Panc1 (cell line): ENCODE data around the gene ATP6V1D. TPM values are rescaled to one million over a fixed set of nuclear protein-coding genes. Genes with fewer than 3 reads are reported as not detected.

ENCODE experiments used
- ATAC-seq: fragments of 200-7000 bp; cut with Tn5 transposase; 2 replicates; pipeline ENCODE4 v1.9.1; 2020; ENCODE audit warnings: mild to moderate bottlenecking, moderate library complexity
- BruUV-seq: library from RNA; stranded (reverse); fragments of 400-500 nt; replicated peaks from 2 replicates; lab custom pipeline; 2021; lab: Mats Ljungman, UMichigan
- CTCF ChIA-PET: fragments of 300-600 bp; sonication (Branson Sonifier 250); formaldehyde crosslinking; loops from one replicate; lab custom pipeline; 2022; ENCODE audit warnings: antibody characterized with exemption; lab: Charles Lee
- POLR2A ChIA-PET: fragments of 300-600 bp; sonication (Branson Sonifier 250); formaldehyde crosslinking; loops from one replicate; lab custom pipeline; 2022; ENCODE audit warnings: antibody characterized with exemption; lab: Charles Lee
- DNase-seq: peaks from one replicate; pipeline ENCODE4 v3.0.0-alpha.2; 2010; ENCODE audit warnings: low read depth, low spot score
- H3K27ac ChIP-seq: 2 replicates; pipeline ENCODE4 v1.5.1; 2011; ENCODE audit warnings: mild to moderate bottlenecking, low read length, inconsistent platforms
- H3K27me3 ChIP-seq: fragments of 200-500 bp; sonication (Bioruptor generic); 2 replicates; pipeline ENCODE4 v1.6.0; 2014; ENCODE audit warnings: low read length, inconsistent platforms; ENCODE audit not compliant: control insufficient read depth, insufficient read depth
- H3K36me3 ChIP-seq: fragments of 200-500 bp; sonication (Bioruptor generic); 2 replicates; pipeline ENCODE4 v1.5.1; 2014; ENCODE audit warnings: inconsistent platforms, mild to moderate bottlenecking, low read length, moderate library complexity; ENCODE audit not compliant: control insufficient read depth, insufficient read depth
- H3K4me1 ChIP-seq: 2 replicates; pipeline ENCODE4 v1.5.1; 2011; ENCODE audit warnings: inconsistent platforms, mild to moderate bottlenecking, low read length, moderate library complexity; ENCODE audit not compliant: control insufficient read depth, insufficient read depth
- H3K4me3 ChIP-seq, 2 experiments: 2 replicates each; pipeline ENCODE4 v1.5.1; 2011 to 2012; ENCODE audit warnings: low read depth in 2 of 2, low read length in 2 of 2, mild to moderate bottlenecking in 2 of 2, inconsistent platforms in 1 of 2, moderate library complexity in 1 of 2
- H3K9me3 ChIP-seq: fragments of 200-500 bp; sonication (Bioruptor generic); 2 replicates; pipeline ENCODE4 v1.5.1; 2014; ENCODE audit warnings: low read depth, mild to moderate bottlenecking, inconsistent platforms, low read length, moderate library complexity; ENCODE audit not compliant: control insufficient read depth, insufficient read depth
- POLR2AphosphoS5 ChIP-seq: IDR thresholded peaks from 2 replicates; pipeline ENCODE4 v1.6.1; 2012; ENCODE audit warnings: mild to moderate bottlenecking, low read depth, low read length, moderate library complexity
- SIN3A ChIP-seq: IDR thresholded peaks from 2 replicates; pipeline ENCODE4 v1.6.1; 2012; ENCODE audit warnings: low read depth, mild to moderate bottlenecking, low read length, moderate library complexity, borderline replicate concordance; ENCODE audit not compliant: insufficient read depth
- TCF7L2 ChIP-seq: IDR thresholded peaks from 2 replicates; pipeline ENCODE4 v1.6.1; 2011; ENCODE audit warnings: mild to moderate bottlenecking, low read depth, low read length, inconsistent platforms
- in situ Hi-C: cut with HindIII; loops from 2 replicates; pipeline ENCODE4 v1.10.0; 2016; ENCODE audit warnings: low sequenced_read_pairs, low pct_unique_long_range_greater_than_20kb
- intact Hi-C: fragments of 100-400 bp; cut with micrococcal nuclease; formaldehyde crosslinking; loops from one replicate; pipeline ENCODE4 v1.10.0; 2022; ENCODE audit not compliant: unreplicated experiment
- total RNA-seq: library from RNA; stranded (reverse); gene quantifications from one replicate; pipeline ENCODE4 v1.2.1, GENCODE V29; 2021; ENCODE audit not compliant: unreplicated experiment
- TF ChIP-seq, protein P1 (sequence below): fragments of 450-650 bp; IDR thresholded peaks from 2 replicates; pipeline ENCODE4 v1.5.1; 2017; ENCODE audit warnings: mild to moderate bottlenecking
- TF ChIP-seq, protein P2 (sequence below), 2 experiments: IDR thresholded peaks; 2 replicates each; pipeline ENCODE4 v1.6.1; 2011 to 2012; ENCODE audit warnings: low read depth in 2 of 2, control low read depth in 1 of 2, low read length in 1 of 2, mild to moderate bottlenecking in 1 of 2, moderate library complexity in 1 of 2; ENCODE audit not compliant: insufficient read depth in 1 of 2

Gene ATP6V1D
- total RNA-seq, 1 experiment from 2014 or later, result 68.6 TPM

DNA sequence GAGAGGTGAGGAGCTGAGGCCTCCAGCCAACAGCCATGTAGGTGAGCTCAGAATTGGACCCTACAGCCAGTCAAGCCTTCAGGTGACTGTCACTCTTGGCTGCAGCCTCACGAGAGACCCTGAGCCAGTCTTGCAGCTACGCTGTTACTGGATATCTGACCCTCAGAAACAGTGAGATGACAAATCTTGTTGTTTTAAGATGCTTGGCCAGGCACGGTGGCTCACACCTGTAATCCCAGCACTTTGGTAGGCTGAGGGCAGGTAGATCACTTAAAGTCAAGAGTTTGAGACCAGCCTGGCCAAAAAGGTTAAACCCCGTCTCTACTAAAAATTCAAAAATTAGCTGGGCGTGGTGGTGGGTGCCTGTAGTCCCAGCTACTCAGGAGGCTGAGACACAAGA lies 46.2 kb upstream of the ATP6V1D start:
- Histone ChIP-seq H3K4me3 (no peak overlapping the region), H3K27ac (no peak overlapping the region), H3K4me1 (peaks cover 3% of the 10 kb centered on the region; the same call in 1 of the 2 replicates), H3K9me3 (no peaks in the 10 kb centered on the region), H3K27me3 (no peaks in the 10 kb centered on the region), H3K36me3 (no peaks in the 10 kb centered on the region)
- DNase-seq (no peak), ATAC-seq (no peak)
- in situ Hi-C loops (no loop called here), intact Hi-C loops (no loop called here)
- ChIA-PET CTCF (no interaction called here), POLR2A (interaction anchor here (0.7 kb wide), 1 partner anchor 262 kb away, joined by 9 read pairs; no protein-coding TSS in a partner anchor)
- TF ChIP-seq TCF7L2 (no peak), SIN3A (no peak), POLR2AphosphoS5 (no peak)
- TF ChIP-seq, protein P1, sequence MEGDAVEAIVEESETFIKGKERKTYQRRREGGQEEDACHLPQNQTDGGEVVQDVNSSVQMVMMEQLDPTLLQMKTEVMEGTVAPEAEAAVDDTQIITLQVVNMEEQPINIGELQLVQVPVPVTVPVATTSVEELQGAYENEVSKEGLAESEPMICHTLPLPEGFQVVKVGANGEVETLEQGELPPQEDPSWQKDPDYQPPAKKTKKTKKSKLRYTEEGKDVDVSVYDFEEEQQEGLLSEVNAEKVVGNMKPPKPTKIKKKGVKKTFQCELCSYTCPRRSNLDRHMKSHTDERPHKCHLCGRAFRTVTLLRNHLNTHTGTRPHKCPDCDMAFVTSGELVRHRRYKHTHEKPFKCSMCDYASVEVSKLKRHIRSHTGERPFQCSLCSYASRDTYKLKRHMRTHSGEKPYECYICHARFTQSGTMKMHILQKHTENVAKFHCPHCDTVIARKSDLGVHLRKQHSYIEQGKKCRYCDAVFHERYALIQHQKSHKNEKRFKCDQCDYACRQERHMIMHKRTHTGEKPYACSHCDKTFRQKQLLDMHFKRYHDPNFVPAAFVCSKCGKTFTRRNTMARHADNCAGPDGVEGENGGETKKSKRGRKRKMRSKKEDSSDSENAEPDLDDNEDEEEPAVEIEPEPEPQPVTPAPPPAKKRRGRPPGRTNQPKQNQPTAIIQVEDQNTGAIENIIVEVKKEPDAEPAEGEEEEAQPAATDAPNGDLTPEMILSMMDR, result no peak
- TF ChIP-seq, protein P2, sequence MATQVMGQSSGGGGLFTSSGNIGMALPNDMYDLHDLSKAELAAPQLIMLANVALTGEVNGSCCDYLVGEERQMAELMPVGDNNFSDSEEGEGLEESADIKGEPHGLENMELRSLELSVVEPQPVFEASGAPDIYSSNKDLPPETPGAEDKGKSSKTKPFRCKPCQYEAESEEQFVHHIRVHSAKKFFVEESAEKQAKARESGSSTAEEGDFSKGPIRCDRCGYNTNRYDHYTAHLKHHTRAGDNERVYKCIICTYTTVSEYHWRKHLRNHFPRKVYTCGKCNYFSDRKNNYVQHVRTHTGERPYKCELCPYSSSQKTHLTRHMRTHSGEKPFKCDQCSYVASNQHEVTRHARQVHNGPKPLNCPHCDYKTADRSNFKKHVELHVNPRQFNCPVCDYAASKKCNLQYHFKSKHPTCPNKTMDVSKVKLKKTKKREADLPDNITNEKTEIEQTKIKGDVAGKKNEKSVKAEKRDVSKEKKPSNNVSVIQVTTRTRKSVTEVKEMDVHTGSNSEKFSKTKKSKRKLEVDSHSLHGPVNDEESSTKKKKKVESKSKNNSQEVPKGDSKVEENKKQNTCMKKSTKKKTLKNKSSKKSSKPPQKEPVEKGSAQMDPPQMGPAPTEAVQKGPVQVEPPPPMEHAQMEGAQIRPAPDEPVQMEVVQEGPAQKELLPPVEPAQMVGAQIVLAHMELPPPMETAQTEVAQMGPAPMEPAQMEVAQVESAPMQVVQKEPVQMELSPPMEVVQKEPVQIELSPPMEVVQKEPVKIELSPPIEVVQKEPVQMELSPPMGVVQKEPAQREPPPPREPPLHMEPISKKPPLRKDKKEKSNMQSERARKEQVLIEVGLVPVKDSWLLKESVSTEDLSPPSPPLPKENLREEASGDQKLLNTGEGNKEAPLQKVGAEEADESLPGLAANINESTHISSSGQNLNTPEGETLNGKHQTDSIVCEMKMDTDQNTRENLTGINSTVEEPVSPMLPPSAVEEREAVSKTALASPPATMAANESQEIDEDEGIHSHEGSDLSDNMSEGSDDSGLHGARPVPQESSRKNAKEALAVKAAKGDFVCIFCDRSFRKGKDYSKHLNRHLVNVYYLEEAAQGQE (IDR thresholded peaks at IDR 0.05; ENCODE audit: insufficient read depth in 1 of 2, low read depth in 2 of 2, low read length in 1 of 2), result no peak
- BruUV-seq, result no TSS peak

DNA sequence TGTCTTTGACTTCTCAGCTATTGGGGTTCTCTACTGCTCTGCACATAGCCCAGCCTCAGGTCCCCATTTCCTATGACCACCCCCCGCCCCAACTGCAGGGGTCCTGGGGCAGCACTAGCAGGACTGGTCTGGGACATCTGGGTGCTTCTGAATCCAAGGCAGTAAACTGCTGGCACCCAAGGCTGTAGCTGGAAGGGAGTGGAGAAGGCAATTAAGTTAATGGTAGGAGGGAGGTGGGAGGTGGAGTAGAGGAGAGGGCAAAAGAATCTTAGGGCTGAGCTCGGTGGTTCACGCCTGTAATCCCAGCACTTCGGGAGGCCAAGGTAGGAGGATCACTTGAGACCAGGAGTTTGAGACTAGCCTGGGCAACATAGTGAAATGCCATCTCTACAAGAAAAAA lies 40.8 kb upstream of the ATP6V1D start:
- ATAC-seq (no peak), DNase-seq (no peak)
- ChIA-PET CTCF (no interaction called here), POLR2A (no interaction called here)
- Histone ChIP-seq H3K27ac (no peak overlapping the region), H3K9me3 (no peaks in the 10 kb centered on the region), H3K27me3 (no peaks in the 10 kb centered on the region), H3K36me3 (no peaks in the 10 kb centered on the region), H3K4me3 (no peak overlapping the region), H3K4me1 (no peaks in the 10 kb centered on the region)
- in situ Hi-C loops, result no loop called here
- intact Hi-C loops, result no loop called here
- BruUV-seq, result no TSS peak
- TF ChIP-seq, protein P1, result no peak
- TF ChIP-seq SIN3A (no peak), POLR2AphosphoS5 (no peak), TCF7L2 (no peak)
- TF ChIP-seq, protein P2 (IDR thresholded peaks at IDR 0.05; ENCODE audit: insufficient read depth in 1 of 2, low read depth in 2 of 2, low read length in 1 of 2), result no peak
